ENCODE data around the gene TNFRSF1B.

The TNFRSF1B gene

GRCh38 chr1:12142141-12142823 lies 24.5 kb upstream of the TNFRSF1B start:
- DNase-seq = no peak

GRCh38 chr1:12142891-12143630 lies 23.7 kb upstream of the TNFRSF1B start:
- DNase-seq = no peak

- DNase-seq = peak; percentile 91
Measured at GRCh38 chr1:12143631-12144155, 23.1 kb upstream of the TNFRSF1B start.

GRCh38 chr1:12144236-12144635 lies 22.6 kb upstream of the TNFRSF1B start:
- DNase-seq = no peak

- DNase-seq = no peak
Measured at GRCh38 chr1:12144969-12145368, 21.8 kb upstream of the TNFRSF1B start.

- no peak for DNase-seq
Measured at GRCh38 chr1:12145616-12146342, 21.0 kb upstream of the TNFRSF1B start.

- no peak for DNase-seq
Measured at GRCh38 chr1:12146343-12147112, 20.3 kb upstream of the TNFRSF1B start.

- no peak for DNase-seq
Measured at GRCh38 chr1:12147201-12147701, 19.5 kb upstream of the TNFRSF1B start.

- no peak for DNase-seq
Measured at GRCh38 chr1:12148160-12148957, 18.4 kb upstream of the TNFRSF1B start.

- DNase-seq = no peak
Measured at GRCh38 chr1:12148958-12149790, 17.6 kb upstream of the TNFRSF1B start.

- DNase-seq = no peak
Measured at GRCh38 chr1:12149791-12150175, 17.0 kb upstream of the TNFRSF1B start.

GRCh38 chr1:12150456-12151200 lies 16.2 kb upstream of the TNFRSF1B start:
- DNase-seq = no peak

GRCh38 chr1:12151465-12151864 lies 15.3 kb upstream of the TNFRSF1B start:
- no peak for DNase-seq

- no peak for DNase-seq
Measured at GRCh38 chr1:12152113-12152891, 14.5 kb upstream of the TNFRSF1B start.

GRCh38 chr1:12153181-12153785 lies 13.5 kb upstream of the TNFRSF1B start:
- DNase-seq = peak; percentile 97

GRCh38 chr1:12155328-12155727 lies 11.5 kb upstream of the TNFRSF1B start:
- DNase-seq = no peak

GRCh38 chr1:12157366-12158231 lies 9.2 kb upstream of the TNFRSF1B start:
- no peak for DNase-seq
